Measurements from ENCODE around the gene BTBD19.

DNA sequence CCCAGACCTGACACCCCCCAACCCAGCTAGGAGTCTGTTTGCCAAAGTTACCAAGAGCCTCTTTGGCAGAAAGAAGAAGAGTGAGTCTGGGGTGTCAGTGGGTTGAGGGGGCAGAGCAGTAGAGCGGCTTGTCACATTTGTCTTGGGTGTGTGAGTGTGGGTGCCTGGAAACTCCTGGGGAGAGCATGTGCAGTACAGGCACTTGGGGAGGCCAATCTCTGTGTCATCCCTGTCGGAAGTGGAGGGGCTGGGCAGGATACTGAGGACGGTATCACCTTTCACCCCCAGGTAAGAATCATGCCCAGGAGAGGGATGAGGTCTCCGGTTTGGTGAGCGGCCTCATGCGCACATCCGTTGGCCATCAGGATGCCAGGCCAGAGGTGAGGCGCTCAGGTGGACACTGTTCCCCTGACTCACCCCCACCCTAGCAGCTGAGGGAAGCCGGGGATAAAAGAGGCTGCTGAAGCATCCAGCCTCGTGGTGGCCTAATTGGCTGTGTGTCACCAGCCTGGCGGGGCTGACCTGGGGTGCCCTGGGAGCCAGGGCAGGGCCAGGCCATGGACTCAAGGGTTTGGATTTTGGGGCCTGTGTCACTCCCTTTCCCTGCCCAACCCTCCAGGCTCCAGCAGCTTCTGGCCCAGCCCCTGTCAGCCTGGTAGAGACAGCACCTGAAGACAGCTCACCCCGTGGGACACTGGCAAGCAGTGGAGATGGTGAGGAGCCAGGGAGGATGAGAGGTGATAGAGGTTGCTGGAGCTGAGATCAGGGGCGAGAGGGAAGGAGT, 4.8 kb upstream of the BTBD19 start:
- no peak for TF ChIP-seq CTCF (IDR thresholded peaks at IDR 0.05)
- TF ChIP-seq RAD21 (conservative IDR thresholded peaks at IDR 0.05 in 1 of 2, IDR thresholded peaks at IDR 0.05 in 1 of 2): no peak
- no peak for TF ChIP-seq ELK1 (IDR thresholded peaks at IDR 0.05; ENCODE audit: low read depth, low read length)
- TF ChIP-seq EP300 (IDR thresholded peaks at IDR 0.05): no peak
- no peak for TF ChIP-seq JUNB (IDR thresholded peaks at IDR 0.05)
- no peak for TF ChIP-seq CEBPB (IDR thresholded peaks at IDR 0.05)
- no peak for TF ChIP-seq ZNF302 (CRISPR knock-in tag; IDR thresholded peaks at IDR 0.05)
- no peak for TF ChIP-seq CHD4 (IDR thresholded peaks at IDR 0.05; ENCODE audit: borderline replicate concordance)
- no peak for TF ChIP-seq POLR2A (IDR thresholded peaks at IDR 0.05; ENCODE audit: low read length)
- no peak; the same call in 1 of the 2 replicates for TF ChIP-seq POLR2AphosphoS2 (conservative IDR thresholded peaks at IDR 0.05; ENCODE audit: low read length)
- no peak for TF ChIP-seq BCL3 (IDR thresholded peaks at IDR 0.05)
- TF ChIP-seq TP53 (CRISPR knock-in tag; IDR thresholded peaks at IDR 0.05): no peak
